Liver (tissue), 9 donors: ENCODE results near the gene SCD5. TPM values are rescaled to one million over a fixed set of nuclear protein-coding genes. Genes with fewer than 3 reads are reported as not detected.

Experiments
- DNase-seq: peaks from one replicate; pipeline ENCODE4 v3.0.0-alpha.2; 2017; ENCODE audit warnings: low spot score
- H3K27ac ChIP-seq, 2 donors: one replicate each; pipeline ENCODE4 v1.7.0; 2013; ENCODE audit warnings: inconsistent platforms in 2 of 2, low read length in 2 of 2, control low read depth in 1 of 2, low read depth in 1 of 2, mild to moderate bottlenecking in 1 of 2
- H3K27me3 ChIP-seq, 4 donors: one replicate each; pipeline versions ENCODE4 v1.6.1 to v1.7.0; 2013; ENCODE audit warnings: low read length in 3 of 4, inconsistent platforms in 1 of 4, mild to moderate bottlenecking in 1 of 4, moderate library complexity in 1 of 4; ENCODE audit not compliant: control insufficient read depth in 4 of 4, insufficient read depth in 4 of 4
- H3K36me3 ChIP-seq, 4 donors: one replicate each; pipeline versions ENCODE4 v1.6.1 to v1.7.0; 2013; ENCODE audit warnings: low read length in 3 of 4, mild to moderate bottlenecking in 3 of 4, low read depth in 1 of 4, moderate library complexity in 1 of 4; ENCODE audit not compliant: control insufficient read depth in 4 of 4, insufficient read depth in 3 of 4
- H3K4me1 ChIP-seq, 4 donors: one replicate each; pipeline versions ENCODE4 v1.6.1 to v1.7.0; 2013; ENCODE audit warnings: low read length in 3 of 4, mild to moderate bottlenecking in 3 of 4, moderate library complexity in 1 of 4; ENCODE audit not compliant: control insufficient read depth in 4 of 4, insufficient read depth in 4 of 4
- H3K4me3 ChIP-seq, 3 donors: one replicate each; pipeline versions ENCODE4 v1.6.1 to v1.7.0; 2013; ENCODE audit warnings: low read length in 3 of 3, control low read depth in 1 of 3, low read depth in 1 of 3, mild to moderate bottlenecking in 1 of 3
- H3K9ac ChIP-seq, 2 donors: one replicate each; pipeline ENCODE4 v1.7.0; 2013; ENCODE audit warnings: low read length in 2 of 2, mild to moderate bottlenecking in 2 of 2, moderate library complexity in 2 of 2, control low read depth in 1 of 2, low read depth in 1 of 2
- H3K9me3 ChIP-seq, 4 donors: one replicate each; pipeline versions ENCODE4 v1.6.1 to v1.7.0; 2013; ENCODE audit warnings: low read length in 3 of 4; ENCODE audit not compliant: control insufficient read depth in 4 of 4
- ATF3 ChIP-seq: IDR thresholded peaks from 2 replicates; pipeline ENCODE4 v1.6.1; 2016; ENCODE audit warnings: antibody characterized with exemption
- CTCF ChIP-seq: fragments of 150-350 bp; IDR thresholded peaks from 2 replicates; pipeline ENCODE4 v1.5.1; 2017; ENCODE audit warnings: improper control_type of control experiment, low read depth, low read length; ENCODE audit not compliant: missing input control
- EGR1 ChIP-seq, 2 donors: IDR thresholded peaks; 2 replicates each; pipeline ENCODE4 v1.6.1; 2016 to 2018; ENCODE audit warnings: antibody characterized with exemption in 2 of 2, low read depth in 2 of 2
- FOXA1 ChIP-seq: IDR thresholded peaks from 2 replicates; pipeline ENCODE4 v1.6.1; 2016; ENCODE audit warnings: antibody characterized with exemption
- FOXA2 ChIP-seq: IDR thresholded peaks from 2 replicates; pipeline ENCODE4 v1.6.1; 2016; ENCODE audit warnings: antibody characterized with exemption
- GABPA ChIP-seq, 2 donors: IDR thresholded peaks in 1 of 2; conservative IDR thresholded peaks in 1 of 2; 2 replicates each; pipeline ENCODE4 v1.6.1; 2016; ENCODE audit warnings: antibody characterized with exemption in 2 of 2, mild to moderate bottlenecking in 1 of 2, moderate library complexity in 1 of 2
- HNF4A ChIP-seq, 2 donors: conservative IDR thresholded peaks; 2 replicates each; pipeline ENCODE4 v1.6.1; 2016; ENCODE audit warnings: antibody characterized with exemption in 2 of 2, mild to moderate bottlenecking in 2 of 2
- NR2F2 ChIP-seq: IDR thresholded peaks from 2 replicates; pipeline ENCODE4 v1.6.1; 2016; ENCODE audit warnings: antibody characterized with exemption
- RAD21 ChIP-seq, 2 donors: IDR thresholded peaks; 2 replicates each; pipeline ENCODE4 v1.6.1; 2016; ENCODE audit warnings: antibody characterized with exemption in 2 of 2, mild to moderate bottlenecking in 2 of 2
- SP1 ChIP-seq: IDR thresholded peaks from 2 replicates; pipeline ENCODE4 v1.6.1; 2018; ENCODE audit warnings: antibody characterized with exemption, mild to moderate bottlenecking
- TAF1 ChIP-seq: conservative IDR thresholded peaks from 2 replicates; pipeline ENCODE4 v1.6.1; 2016; ENCODE audit warnings: antibody characterized with exemption, mild to moderate bottlenecking
- YY1 ChIP-seq: IDR thresholded peaks from 2 replicates; pipeline ENCODE4 v1.6.1; 2016; ENCODE audit warnings: antibody characterized with exemption, mild to moderate bottlenecking
- WGBS: extraction: QIAGEN DNeasy Blood & Tissue Kit; methylation state at CpG from one replicate; pipeline ENCODE4 v1.1.7; 2013; 5-methylcytosine and 5-hydroxymethylcytosine counted together
- polyA plus RNA-seq, 2 donors: library from polyadenylated mRNA; stranded (reverse) in 1 of 2; unstranded in 1 of 2; fragments of 200-250 nt in 1 of 2; fragments of >200 nt in 1 of 2; fragmentation: Nextera tagmentation in 1 of 2; extraction: Ambion mirVana in 1 of 2; gene quantifications; one replicate each; pipeline versions ENCODE4 v1.2.1 to v1.2.3, GENCODE V29; 2013 to 2015
- total RNA-seq, 2 donors: library from RNA; depleted of rRNA; stranded (reverse); fragments of >200 nt; gene quantifications; one replicate each; pipeline ENCODE4 v1.2.3, GENCODE V29; 2014
- TF ChIP-seq, protein P1 (sequence below): IDR thresholded peaks from 2 replicates; pipeline ENCODE4 v1.6.1; 2016; ENCODE audit warnings: antibody characterized with exemption, mild to moderate bottlenecking
- TF ChIP-seq, protein P2 (sequence below): IDR thresholded peaks from 2 replicates; pipeline ENCODE4 v1.6.1; 2016; ENCODE audit warnings: antibody characterized with exemption
- donor health status: healthy.
- donor health status: healthy.
- donor health status: healthy.
- donor health status: healthy.
- donor health status: healthy.

The SCD5 gene
- total and polyA plus RNA-seq, 4 donors, result 0.14 to 1.9 (median 0.57) TPM

GRCh38 chr4:82712561-82712960, 86.0 kb downstream of the SCD5 start:
- no peak for TF ChIP-seq CTCF
- no peak for TF ChIP-seq TAF1
- no peak for TF ChIP-seq YY1
- no peak for TF ChIP-seq SP1
- TF ChIP-seq, protein P1, sequence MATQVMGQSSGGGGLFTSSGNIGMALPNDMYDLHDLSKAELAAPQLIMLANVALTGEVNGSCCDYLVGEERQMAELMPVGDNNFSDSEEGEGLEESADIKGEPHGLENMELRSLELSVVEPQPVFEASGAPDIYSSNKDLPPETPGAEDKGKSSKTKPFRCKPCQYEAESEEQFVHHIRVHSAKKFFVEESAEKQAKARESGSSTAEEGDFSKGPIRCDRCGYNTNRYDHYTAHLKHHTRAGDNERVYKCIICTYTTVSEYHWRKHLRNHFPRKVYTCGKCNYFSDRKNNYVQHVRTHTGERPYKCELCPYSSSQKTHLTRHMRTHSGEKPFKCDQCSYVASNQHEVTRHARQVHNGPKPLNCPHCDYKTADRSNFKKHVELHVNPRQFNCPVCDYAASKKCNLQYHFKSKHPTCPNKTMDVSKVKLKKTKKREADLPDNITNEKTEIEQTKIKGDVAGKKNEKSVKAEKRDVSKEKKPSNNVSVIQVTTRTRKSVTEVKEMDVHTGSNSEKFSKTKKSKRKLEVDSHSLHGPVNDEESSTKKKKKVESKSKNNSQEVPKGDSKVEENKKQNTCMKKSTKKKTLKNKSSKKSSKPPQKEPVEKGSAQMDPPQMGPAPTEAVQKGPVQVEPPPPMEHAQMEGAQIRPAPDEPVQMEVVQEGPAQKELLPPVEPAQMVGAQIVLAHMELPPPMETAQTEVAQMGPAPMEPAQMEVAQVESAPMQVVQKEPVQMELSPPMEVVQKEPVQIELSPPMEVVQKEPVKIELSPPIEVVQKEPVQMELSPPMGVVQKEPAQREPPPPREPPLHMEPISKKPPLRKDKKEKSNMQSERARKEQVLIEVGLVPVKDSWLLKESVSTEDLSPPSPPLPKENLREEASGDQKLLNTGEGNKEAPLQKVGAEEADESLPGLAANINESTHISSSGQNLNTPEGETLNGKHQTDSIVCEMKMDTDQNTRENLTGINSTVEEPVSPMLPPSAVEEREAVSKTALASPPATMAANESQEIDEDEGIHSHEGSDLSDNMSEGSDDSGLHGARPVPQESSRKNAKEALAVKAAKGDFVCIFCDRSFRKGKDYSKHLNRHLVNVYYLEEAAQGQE, result no peak
- TF ChIP-seq, protein P2, sequence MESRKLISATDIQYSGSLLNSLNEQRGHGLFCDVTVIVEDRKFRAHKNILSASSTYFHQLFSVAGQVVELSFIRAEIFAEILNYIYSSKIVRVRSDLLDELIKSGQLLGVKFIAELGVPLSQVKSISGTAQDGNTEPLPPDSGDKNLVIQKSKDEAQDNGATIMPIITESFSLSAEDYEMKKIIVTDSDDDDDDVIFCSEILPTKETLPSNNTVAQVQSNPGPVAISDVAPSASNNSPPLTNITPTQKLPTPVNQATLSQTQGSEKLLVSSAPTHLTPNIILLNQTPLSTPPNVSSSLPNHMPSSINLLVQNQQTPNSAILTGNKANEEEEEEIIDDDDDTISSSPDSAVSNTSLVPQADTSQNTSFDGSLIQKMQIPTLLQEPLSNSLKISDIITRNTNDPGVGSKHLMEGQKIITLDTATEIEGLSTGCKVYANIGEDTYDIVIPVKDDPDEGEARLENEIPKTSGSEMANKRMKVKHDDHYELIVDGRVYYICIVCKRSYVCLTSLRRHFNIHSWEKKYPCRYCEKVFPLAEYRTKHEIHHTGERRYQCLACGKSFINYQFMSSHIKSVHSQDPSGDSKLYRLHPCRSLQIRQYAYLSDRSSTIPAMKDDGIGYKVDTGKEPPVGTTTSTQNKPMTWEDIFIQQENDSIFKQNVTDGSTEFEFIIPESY, result no peak
- no peak for TF ChIP-seq EGR1 (IDR thresholded peaks at IDR 0.05; ENCODE audit: low read depth in 2 of 2)
- no peak for TF ChIP-seq NR2F2
- TF ChIP-seq HNF4A (conservative IDR thresholded peaks at IDR 0.05), result no peak
- Histone ChIP-seq H3K4me3 (no peak overlapping the region), H3K4me1 (peaks cover 0 to 3% (median 0%) of the 10 kb centered on the region in 4 donors), H3K36me3 (no peaks in the 10 kb centered on the region), H3K27me3 (no peaks in the 10 kb centered on the region), H3K9me3 (no peaks in the 10 kb centered on the region), H3K9ac (no peak overlapping the region), H3K27ac (no peak overlapping the region)
- no peak for DNase-seq
- 90% methylated on average over 5 of the region's 5 CpGs for WGBS

DNA sequence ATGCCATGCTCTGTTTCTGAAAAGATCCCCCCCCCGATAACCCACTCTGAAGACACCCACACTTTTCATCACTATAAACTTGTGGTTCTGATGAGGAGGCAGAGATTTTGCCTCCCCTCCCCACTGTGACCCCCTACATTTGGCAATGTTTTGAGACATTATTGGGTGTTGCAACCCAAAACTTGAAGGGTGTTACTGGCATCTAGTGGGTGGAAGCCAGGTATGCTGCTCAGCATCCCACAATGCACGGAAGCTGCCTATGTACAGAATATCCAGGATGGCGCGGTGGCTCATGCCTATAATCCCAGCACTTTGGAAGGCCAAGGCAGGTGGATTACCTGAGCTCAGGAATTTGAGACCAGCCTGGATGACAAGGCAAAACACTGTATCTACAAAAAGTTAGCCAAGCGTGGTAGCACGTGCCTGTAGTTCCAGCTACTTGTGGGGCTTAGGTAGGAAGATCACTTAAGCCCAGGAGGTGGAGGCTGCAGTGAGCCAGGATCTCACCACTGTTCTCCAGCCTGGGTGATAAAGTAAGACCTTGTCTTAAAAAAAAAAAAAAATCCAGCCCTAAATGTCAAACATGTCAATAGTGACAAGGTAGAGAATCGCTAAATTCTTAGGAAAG, 87.3 kb downstream of the SCD5 start:
- Histone ChIP-seq H3K9me3 (no peaks in the 10 kb centered on the region), H3K4me1 (peaks cover 0 to 3% (median 0%) of the 10 kb centered on the region in 4 donors), H3K27ac (no peak overlapping the region), H3K9ac (no peak overlapping the region), H3K36me3 (no peaks in the 10 kb centered on the region), H3K27me3 (no peaks in the 10 kb centered on the region), H3K4me3 (no peak overlapping the region)
- DNase-seq, result no peak
- TF ChIP-seq, protein P2, result no peak
- TF ChIP-seq GABPA (IDR thresholded peaks at IDR 0.05 in 1 of 2, conservative IDR thresholded peaks at IDR 0.05 in 1 of 2) (no peak), ATF3 (no peak), FOXA1 (no peak), EGR1 (IDR thresholded peaks at IDR 0.05; ENCODE audit: low read depth in 2 of 2) (no peak), HNF4A (conservative IDR thresholded peaks at IDR 0.05) (no peak), CTCF (no peak), FOXA2 (no peak), RAD21 (IDR thresholded peaks at IDR 0.05) (no peak)
- TF ChIP-seq, protein P1, result no peak
- 94% methylated on average over 7 of the region's 7 CpGs for WGBS
